Spinal cord (tissue), 10 donors: ENCODE data around the gene TSPAN13. TPM values are rescaled to one million over a fixed set of nuclear protein-coding genes. Genes with fewer than 3 reads are reported as not detected.

ENCODE experiments used
- DNase-seq, 6 donors: peaks; one replicate each; pipeline versions ENCODE4 v3.0.0 to v3.0.0-alpha.2; 2013 to 2015; ENCODE audit warnings: low spot score in 6 of 6, low read depth in 4 of 6
- H3K27ac ChIP-seq: one replicate; pipeline ENCODE4 v1.5.1; 2013; ENCODE audit warnings: low read depth, low read length, control low read depth
- H3K27me3 ChIP-seq: one replicate; pipeline ENCODE4 v1.6.1; 2013; ENCODE audit warnings: low read length; ENCODE audit not compliant: control insufficient read depth, insufficient read depth
- H3K36me3 ChIP-seq: one replicate; pipeline ENCODE4 v1.6.1; 2013; ENCODE audit warnings: low read length; ENCODE audit not compliant: control insufficient read depth, insufficient read depth
- H3K4me1 ChIP-seq: one replicate; pipeline ENCODE4 v1.6.1; 2013; ENCODE audit warnings: low read length; ENCODE audit not compliant: control insufficient read depth, insufficient read depth
- H3K4me3 ChIP-seq: one replicate; pipeline ENCODE4 v1.5.1; 2013; ENCODE audit warnings: low read depth, low read length, control low read depth
- H3K9me3 ChIP-seq: one replicate; pipeline ENCODE4 v1.6.1; 2013; ENCODE audit warnings: low read length; ENCODE audit not compliant: control insufficient read depth, insufficient read depth
- WGBS: methylation state at CpG from one replicate; pipeline ENCODE4 v1.1.5; 2013; ENCODE audit warnings: missing lambda C conversion rate; ENCODE audit not compliant: insufficient coverage; 5-methylcytosine and 5-hydroxymethylcytosine counted together
- long read RNA-seq, 4 donors: transcript quantifications; one replicate each; lab custom pipeline, GENCODE V29; 2026
- polyA plus RNA-seq, 2 donors: library from polyadenylated mRNA; unstranded; fragments of 120-200 nt; gene quantifications; one replicate each; pipeline ENCODE4 v1.2.1, GENCODE V29; 2013; ENCODE audit not compliant: insufficient read length in 2 of 2
- total RNA-seq, 2 donors: library from RNA; depleted of rRNA in 1 of 2; stranded (reverse); fragments of 120-200 nt in 1 of 2; fragments of >200 nt in 1 of 2; gene quantifications; one replicate each; pipeline versions ENCODE4 v1.2.3 to v1.2.4, GENCODE V29; 2013 to 2014
- donor health status: healthy.

TSPAN13 gene
- total RNA-seq (10 to 100 TPM; 15.5 to 47.6 TPM), polyA plus RNA-seq (100 to 1,000 TPM in 1 of 2 donors, 10 to 100 TPM in 1; 97.6 to 117 TPM)
- long read RNA-seq, donor 1, transcript TSPAN13-201 (6 exons, 2,093 nt), result major isoform, 53 of 100 reads
- long read RNA-seq, donor 1, partial matches to known transcripts, result 47 of 100 reads
- long read RNA-seq, donor 1, other reads (novel, unspliced or antisense), result 0 of 100 reads
- long read RNA-seq, donor 2, transcript TSPAN13-201 (6 exons, 2,093 nt), result major isoform, 25 of 25 reads
- long read RNA-seq, donor 2, partial matches to known transcripts, result 0 of 25 reads
- long read RNA-seq, donor 2, other reads (novel, unspliced or antisense), result 0 of 25 reads
- long read RNA-seq, donor 3, transcript TSPAN13-201 (6 exons, 2,093 nt), result major isoform, 24 of 29 reads
- long read RNA-seq, donor 3, partial matches to known transcripts, result 5 of 29 reads
- long read RNA-seq, donor 3, other reads (novel, unspliced or antisense), result 0 of 29 reads
- long read RNA-seq, donor 4, transcript TSPAN13-201 (6 exons, 2,093 nt), result major isoform, 60 of 444 reads
- long read RNA-seq, donor 4, partial matches to known transcripts, result 202 of 444 reads
- long read RNA-seq, donor 4, other reads (novel, unspliced or antisense), result 182 of 444 reads

GRCh38 chr7:16753102-16753931 is at the start of gene TSPAN13:
TSPAN13 (plus strand) TSS chr7:16753755; CDS start chr7:16753968, 213 bp downstream.
- Histone ChIP-seq H3K4me3 (peak within 1 kb of the TSS; percentile 55), H3K36me3 (no peaks in the 10 kb centered on the region), H3K27ac (peak within 1 kb of the TSS; percentile 64), H3K9me3 (no peaks in the 10 kb centered on the region), H3K4me1 (no peaks in the 10 kb centered on the region), H3K27me3 (no peaks in the 10 kb centered on the region)
- DNase-seq, result peak; percentile 56 to 97 (median 74)
- 0% methylated on average over 47 of the region's 48 CpGs for WGBS

- no peak overlapping the region for H3K27ac ChIP-seq
- no peaks in the 10 kb centered on the region for H3K27me3 ChIP-seq
- H3K9me3 ChIP-seq, result no peaks in the 10 kb centered on the region
- DNase-seq, result no peak
- H3K36me3 ChIP-seq, result peaks cover 5% of the 10 kb centered on the region
- H3K4me1 ChIP-seq, result no peaks in the 10 kb centered on the region
- no CpG with 5 or more reads among the region's 4 CpGs for WGBS
- H3K4me3 ChIP-seq, result no peak overlapping the region
Observed at GRCh38 chr7:16708511-16708910, 45.0 kb upstream of the TSPAN13 start.

GRCh38 chr7:16708980-16709379 is 44.6 kb upstream of the TSPAN13 start:
- WGBS, result 97% methylated on average over 2 of the region's 3 CpGs
- DNase-seq, result no peak
- Histone ChIP-seq H3K4me1 (no peaks in the 10 kb centered on the region), H3K27me3 (no peaks in the 10 kb centered on the region), H3K36me3 (peaks cover 5% of the 10 kb centered on the region), H3K9me3 (no peaks in the 10 kb centered on the region), H3K27ac (no peak overlapping the region), H3K4me3 (no peak overlapping the region)

GRCh38 chr7:16710651-16711050 is 42.9 kb upstream of the TSPAN13 start:
- Histone ChIP-seq H3K27ac (no peak overlapping the region), H3K4me1 (no peaks in the 10 kb centered on the region), H3K36me3 (no peaks in the 10 kb centered on the region), H3K27me3 (no peaks in the 10 kb centered on the region), H3K4me3 (no peak overlapping the region), H3K9me3 (no peaks in the 10 kb centered on the region)
- WGBS, result no CpG with 5 or more reads among the region's 4 CpGs
- no peak for DNase-seq

- H3K4me3 ChIP-seq, result no peak overlapping the region
- H3K4me1 ChIP-seq, result no peaks in the 10 kb centered on the region
- no peaks in the 10 kb centered on the region for H3K36me3 ChIP-seq
- H3K9me3 ChIP-seq, result no peaks in the 10 kb centered on the region
- H3K27me3 ChIP-seq, result no peaks in the 10 kb centered on the region
- no peak overlapping the region for H3K27ac ChIP-seq
- DNase-seq, result no peak
- no CpG with 5 or more reads among the region's 4 CpGs for WGBS
Observed at GRCh38 chr7:16711730-16712129, 41.8 kb upstream of the TSPAN13 start.

DNA sequence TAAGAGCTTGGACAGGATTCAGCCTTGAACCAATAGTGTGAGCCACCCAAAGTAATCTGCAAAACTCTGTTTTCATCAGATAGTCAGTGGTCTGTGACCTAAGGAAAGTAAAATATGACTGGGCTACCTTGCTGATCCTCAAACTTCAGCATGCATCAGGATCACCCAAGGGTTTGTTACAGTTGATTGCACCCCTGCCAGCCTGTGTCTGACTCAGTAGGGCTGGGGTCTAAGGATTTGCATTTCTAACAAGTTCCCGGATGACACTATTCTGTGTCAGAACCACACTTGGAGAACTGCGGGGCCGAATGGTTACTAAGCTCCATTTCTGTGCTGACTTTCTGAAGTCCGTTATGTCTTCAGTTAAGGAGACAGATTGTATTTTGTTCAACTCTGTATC is 40.6 kb upstream of the TSPAN13 start:
- WGBS, result 98% methylated on average over 4 of the region's 4 CpGs
- DNase-seq, result no peak
- no peaks in the 10 kb centered on the region for H3K27me3 ChIP-seq
- H3K4me3 ChIP-seq, result no peak overlapping the region
- H3K27ac ChIP-seq, result no peak overlapping the region
- no peaks in the 10 kb centered on the region for H3K9me3 ChIP-seq
- no peaks in the 10 kb centered on the region for H3K4me1 ChIP-seq
- H3K36me3 ChIP-seq, result no peaks in the 10 kb centered on the region

- H3K36me3 ChIP-seq, result no peaks in the 10 kb centered on the region
- H3K27me3 ChIP-seq, result no peaks in the 10 kb centered on the region
- H3K27ac ChIP-seq, result no peak overlapping the region
- H3K9me3 ChIP-seq, result no peaks in the 10 kb centered on the region
- no peak for DNase-seq
- no peak overlapping the region for H3K4me3 ChIP-seq
- H3K4me1 ChIP-seq, result no peaks in the 10 kb centered on the region
Observed at GRCh38 chr7:16715928-16716327, 37.6 kb upstream of the TSPAN13 start.

GRCh38 chr7:16718111-16718656 is 35.4 kb upstream of the TSPAN13 start:
- DNase-seq, result no peak
- Histone ChIP-seq H3K4me3 (no peak overlapping the region), H3K36me3 (no peaks in the 10 kb centered on the region), H3K27me3 (no peaks in the 10 kb centered on the region), H3K9me3 (no peaks in the 10 kb centered on the region), H3K4me1 (no peaks in the 10 kb centered on the region), H3K27ac (no peak overlapping the region)
- WGBS, result no CpG with 5 or more reads among the region's 3 CpGs

- Histone ChIP-seq H3K27ac (no peak overlapping the region), H3K4me3 (no peak overlapping the region), H3K36me3 (no peaks in the 10 kb centered on the region), H3K27me3 (no peaks in the 10 kb centered on the region), H3K9me3 (no peaks in the 10 kb centered on the region), H3K4me1 (no peaks in the 10 kb centered on the region)
- DNase-seq, result no peak
- no CpG with 5 or more reads among the region's 1 CpG for WGBS
Observed at GRCh38 chr7:16719699-16720098, 33.9 kb upstream of the TSPAN13 start.
